HEK293 (cell line): ENCODE results near the gene TMEM106C.

Experiments used
- BCL11A ChIP-seq: fragments of 450-650 bp; formaldehyde crosslinking; IDR thresholded peaks from 2 replicates; pipeline ENCODE4 v1.5.1; 2016; ENCODE audit warnings: low read depth, missing biosample characterization, missing genetic modification characterization
- BCL6B ChIP-seq: fragments of 450-650 bp; formaldehyde crosslinking; IDR thresholded peaks from 2 replicates; pipeline ENCODE4 v1.5.1; 2017; ENCODE audit warnings: missing biosample characterization, missing genetic modification characterization
- GLIS1 ChIP-seq: fragments of 450-650 bp; formaldehyde crosslinking; IDR thresholded peaks from 2 replicates; pipeline ENCODE4 v1.5.1; 2016; ENCODE audit warnings: missing biosample characterization, missing genetic modification characterization
- KLF9 ChIP-seq: fragments of 450-650 bp; formaldehyde crosslinking; IDR thresholded peaks from 2 replicates; pipeline ENCODE4 v1.5.1; 2016; ENCODE audit warnings: missing biosample characterization, missing genetic modification characterization, low read depth
- RBAK ChIP-seq: fragments of 450-650 bp; formaldehyde crosslinking; IDR thresholded peaks from 2 replicates; pipeline ENCODE4 v1.5.1; 2016; ENCODE audit warnings: missing biosample characterization, missing genetic modification characterization
- SALL2 ChIP-seq: fragments of 450-650 bp; formaldehyde crosslinking; IDR thresholded peaks from 2 replicates; pipeline ENCODE4 v1.5.0; 2017; ENCODE audit warnings: missing biosample characterization, mild to moderate bottlenecking, missing genetic modification characterization, borderline replicate concordance
- SCRT2 ChIP-seq: fragments of 450-650 bp; formaldehyde crosslinking; IDR thresholded peaks from 2 replicates; pipeline ENCODE4 v1.5.1; 2016; ENCODE audit warnings: missing biosample characterization, missing genetic modification characterization
- YY1 ChIP-seq: fragments of 450-650 bp; formaldehyde crosslinking; IDR thresholded peaks from 2 replicates; pipeline ENCODE4 v1.5.1; 2018; ENCODE audit warnings: missing biosample characterization, missing genetic modification characterization
- ZBTB17 ChIP-seq: fragments of 450-650 bp; formaldehyde crosslinking; IDR thresholded peaks from 2 replicates; pipeline ENCODE4 v1.5.1; 2016; ENCODE audit warnings: missing biosample characterization, missing genetic modification characterization
- ZFHX2 ChIP-seq: fragments of 450-650 bp; formaldehyde crosslinking; conservative IDR thresholded peaks from 2 replicates; pipeline ENCODE4 v1.5.1; 2016; ENCODE audit warnings: missing biosample characterization, missing genetic modification characterization
- ZNF138 ChIP-seq: fragments of 450-650 bp; formaldehyde crosslinking; IDR thresholded peaks from 2 replicates; pipeline ENCODE4 v1.5.1; 2016; ENCODE audit warnings: missing biosample characterization, missing genetic modification characterization, borderline replicate concordance
- ZNF157 ChIP-seq: fragments of 450-650 bp; formaldehyde crosslinking; IDR thresholded peaks from 2 replicates; pipeline ENCODE4 v1.5.1; 2016; ENCODE audit warnings: missing biosample characterization, missing genetic modification characterization
- ZNF23 ChIP-seq: fragments of 450-650 bp; formaldehyde crosslinking; IDR thresholded peaks from 2 replicates; pipeline ENCODE4 v1.5.1; 2016; ENCODE audit warnings: missing biosample characterization, missing genetic modification characterization, borderline replicate concordance
- ZNF266 ChIP-seq: fragments of 450-650 bp; formaldehyde crosslinking; IDR thresholded peaks from 2 replicates; pipeline ENCODE4 v1.5.1; 2016; ENCODE audit warnings: missing biosample characterization, missing genetic modification characterization, low read depth
- ZNF274 ChIP-seq, 2 experiments: fragments of 200-500 bp in 1 of 2; fragments of 450-650 bp in 1 of 2; sonication (Bioruptor generic) in 1 of 2; formaldehyde crosslinking in 1 of 2; IDR thresholded peaks; 2 replicates each; pipeline versions ENCODE4 v1.5.1 to v1.6.1; 2014 to 2016; ENCODE audit warnings: borderline replicate concordance in 1 of 2, inconsistent platforms in 1 of 2, low read length in 1 of 2, missing biosample characterization in 1 of 2, missing genetic modification characterization in 1 of 2
- ZNF324 ChIP-seq: fragments of 450-650 bp; formaldehyde crosslinking; IDR thresholded peaks from 2 replicates; pipeline ENCODE4 v1.5.1; 2016; ENCODE audit warnings: missing biosample characterization, missing genetic modification characterization
- ZNF350 ChIP-seq: fragments of 450-650 bp; formaldehyde crosslinking; IDR thresholded peaks from 2 replicates; pipeline ENCODE4 v1.5.0; 2017; ENCODE audit warnings: missing biosample characterization, mild to moderate bottlenecking, missing genetic modification characterization
- ZNF37A ChIP-seq: fragments of 450-650 bp; IDR thresholded peaks from 2 replicates; pipeline ENCODE4 v1.5.1; 2018; ENCODE audit warnings: missing biosample characterization, missing genetic modification characterization
- ZNF501 ChIP-seq: fragments of 450-650 bp; formaldehyde crosslinking; IDR thresholded peaks from 2 replicates; pipeline ENCODE4 v1.5.1; 2016; ENCODE audit warnings: missing biosample characterization, missing genetic modification characterization
- ZNF580 ChIP-seq: fragments of 450-650 bp; formaldehyde crosslinking; IDR thresholded peaks from 2 replicates; pipeline ENCODE4 v1.5.1; 2016; ENCODE audit warnings: missing biosample characterization, missing genetic modification characterization
- ZNF621 ChIP-seq: fragments of 450-650 bp; formaldehyde crosslinking; IDR thresholded peaks from 2 replicates; pipeline ENCODE4 v1.5.1; 2017; ENCODE audit warnings: missing biosample characterization, missing genetic modification characterization
- ZNF624 ChIP-seq: fragments of 450-650 bp; formaldehyde crosslinking; IDR thresholded peaks from 2 replicates; pipeline ENCODE4 v1.5.1; 2017; ENCODE audit warnings: missing biosample characterization, missing genetic modification characterization
- ZNF707 ChIP-seq: fragments of 450-650 bp; formaldehyde crosslinking; IDR thresholded peaks from 2 replicates; pipeline ENCODE4 v1.5.1; 2016; ENCODE audit warnings: missing biosample characterization, missing genetic modification characterization
- ZNF76 ChIP-seq: fragments of 450-650 bp; formaldehyde crosslinking; IDR thresholded peaks from 2 replicates; pipeline ENCODE4; 2016; ENCODE audit warnings: low read depth, missing biosample characterization, missing genetic modification characterization, borderline replicate concordance
- ZNF792 ChIP-seq: fragments of 450-650 bp; formaldehyde crosslinking; IDR thresholded peaks from 2 replicates; pipeline ENCODE4 v1.5.1; 2016; ENCODE audit warnings: missing biosample characterization, missing genetic modification characterization
- ZSCAN16 ChIP-seq: fragments of 450-650 bp; formaldehyde crosslinking; IDR thresholded peaks from 2 replicates; pipeline ENCODE4 v1.5.1; 2016; ENCODE audit warnings: missing biosample characterization, missing genetic modification characterization
- ZSCAN4 ChIP-seq: fragments of 450-650 bp; formaldehyde crosslinking; IDR thresholded peaks from 2 replicates; pipeline ENCODE4 v1.5.1; 2017; ENCODE audit warnings: missing biosample characterization, missing genetic modification characterization
- ZXDB ChIP-seq: fragments of 450-650 bp; formaldehyde crosslinking; IDR thresholded peaks from 2 replicates; pipeline ENCODE4 v1.5.1; 2016; ENCODE audit warnings: missing biosample characterization, missing genetic modification characterization
- TF ChIP-seq, protein P1 (sequence below): fragments of 450-650 bp; formaldehyde crosslinking; IDR thresholded peaks from 2 replicates; pipeline ENCODE4 v1.5.1; 2016; ENCODE audit warnings: missing biosample characterization, missing genetic modification characterization
- TF ChIP-seq, protein P2 (sequence below): fragments of 450-650 bp; formaldehyde crosslinking; IDR thresholded peaks from 2 replicates; pipeline ENCODE4 v1.5.1; 2016; ENCODE audit warnings: missing biosample characterization, missing genetic modification characterization
- TF ChIP-seq, protein P3 (sequence below): fragments of 450-650 bp; formaldehyde crosslinking; IDR thresholded peaks from 2 replicates; pipeline ENCODE4 v1.5.1; 2016; ENCODE audit warnings: missing biosample characterization, missing genetic modification characterization

TMEM106C gene

DNA sequence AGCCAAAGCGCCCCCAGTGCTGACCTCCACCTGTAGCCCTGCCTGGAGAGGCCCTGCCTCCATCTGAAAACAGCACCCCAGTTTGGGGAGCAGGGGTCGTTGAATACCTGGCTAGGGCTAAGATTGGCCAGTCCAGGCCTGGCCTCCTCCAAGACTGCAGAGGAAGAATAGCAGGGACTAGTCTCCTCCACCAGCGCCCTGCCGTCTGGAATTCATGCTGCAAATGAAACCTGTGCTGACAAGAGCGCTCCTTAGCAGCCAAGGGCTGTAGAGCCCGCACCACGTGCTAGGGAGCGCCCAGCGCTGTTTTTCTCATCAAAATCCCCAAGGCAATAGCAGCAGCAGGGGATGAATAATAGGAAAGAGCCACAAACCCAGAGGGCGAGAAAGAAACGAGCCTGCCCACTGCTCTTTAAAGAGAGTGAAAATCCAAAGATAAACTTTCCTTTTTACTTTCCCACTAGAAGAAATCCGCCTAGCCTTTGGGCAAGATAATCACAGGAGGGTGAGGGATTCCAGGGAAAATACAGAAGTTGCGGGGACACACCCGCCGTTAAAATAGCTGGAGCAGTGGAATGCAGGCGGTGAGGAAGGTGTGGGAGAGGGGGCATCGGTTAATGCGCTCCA, 37.6 kb downstream of the TMEM106C start (continued):
- TF ChIP-seq SALL2 (tag by site-specific recombination): no peak
- TF ChIP-seq, protein P1, sequence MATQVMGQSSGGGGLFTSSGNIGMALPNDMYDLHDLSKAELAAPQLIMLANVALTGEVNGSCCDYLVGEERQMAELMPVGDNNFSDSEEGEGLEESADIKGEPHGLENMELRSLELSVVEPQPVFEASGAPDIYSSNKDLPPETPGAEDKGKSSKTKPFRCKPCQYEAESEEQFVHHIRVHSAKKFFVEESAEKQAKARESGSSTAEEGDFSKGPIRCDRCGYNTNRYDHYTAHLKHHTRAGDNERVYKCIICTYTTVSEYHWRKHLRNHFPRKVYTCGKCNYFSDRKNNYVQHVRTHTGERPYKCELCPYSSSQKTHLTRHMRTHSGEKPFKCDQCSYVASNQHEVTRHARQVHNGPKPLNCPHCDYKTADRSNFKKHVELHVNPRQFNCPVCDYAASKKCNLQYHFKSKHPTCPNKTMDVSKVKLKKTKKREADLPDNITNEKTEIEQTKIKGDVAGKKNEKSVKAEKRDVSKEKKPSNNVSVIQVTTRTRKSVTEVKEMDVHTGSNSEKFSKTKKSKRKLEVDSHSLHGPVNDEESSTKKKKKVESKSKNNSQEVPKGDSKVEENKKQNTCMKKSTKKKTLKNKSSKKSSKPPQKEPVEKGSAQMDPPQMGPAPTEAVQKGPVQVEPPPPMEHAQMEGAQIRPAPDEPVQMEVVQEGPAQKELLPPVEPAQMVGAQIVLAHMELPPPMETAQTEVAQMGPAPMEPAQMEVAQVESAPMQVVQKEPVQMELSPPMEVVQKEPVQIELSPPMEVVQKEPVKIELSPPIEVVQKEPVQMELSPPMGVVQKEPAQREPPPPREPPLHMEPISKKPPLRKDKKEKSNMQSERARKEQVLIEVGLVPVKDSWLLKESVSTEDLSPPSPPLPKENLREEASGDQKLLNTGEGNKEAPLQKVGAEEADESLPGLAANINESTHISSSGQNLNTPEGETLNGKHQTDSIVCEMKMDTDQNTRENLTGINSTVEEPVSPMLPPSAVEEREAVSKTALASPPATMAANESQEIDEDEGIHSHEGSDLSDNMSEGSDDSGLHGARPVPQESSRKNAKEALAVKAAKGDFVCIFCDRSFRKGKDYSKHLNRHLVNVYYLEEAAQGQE (tag by site-specific recombination): no peak
- no peak for TF ChIP-seq ZNF266 (tag by site-specific recombination)
- no peak for TF ChIP-seq ZNF76 (tag by site-specific recombination)
- no peak for TF ChIP-seq ZNF792 (tag by site-specific recombination)
- TF ChIP-seq ZNF138 (tag by site-specific recombination): no peak
- TF ChIP-seq ZNF501 (tag by site-specific recombination): 0 out of 2 replicates have a peak, but pooled peaks have one; percentile 7
- TF ChIP-seq ZNF157 (tag by site-specific recombination): no peak
- TF ChIP-seq YY1: no peak
- TF ChIP-seq ZFHX2: peak; percentile 55; the same call in 1 of the 2 replicates
- TF ChIP-seq ZSCAN4 (tag by site-specific recombination): no peak
- TF ChIP-seq ZNF707 (tag by site-specific recombination): no peak
- TF ChIP-seq, protein P2, sequence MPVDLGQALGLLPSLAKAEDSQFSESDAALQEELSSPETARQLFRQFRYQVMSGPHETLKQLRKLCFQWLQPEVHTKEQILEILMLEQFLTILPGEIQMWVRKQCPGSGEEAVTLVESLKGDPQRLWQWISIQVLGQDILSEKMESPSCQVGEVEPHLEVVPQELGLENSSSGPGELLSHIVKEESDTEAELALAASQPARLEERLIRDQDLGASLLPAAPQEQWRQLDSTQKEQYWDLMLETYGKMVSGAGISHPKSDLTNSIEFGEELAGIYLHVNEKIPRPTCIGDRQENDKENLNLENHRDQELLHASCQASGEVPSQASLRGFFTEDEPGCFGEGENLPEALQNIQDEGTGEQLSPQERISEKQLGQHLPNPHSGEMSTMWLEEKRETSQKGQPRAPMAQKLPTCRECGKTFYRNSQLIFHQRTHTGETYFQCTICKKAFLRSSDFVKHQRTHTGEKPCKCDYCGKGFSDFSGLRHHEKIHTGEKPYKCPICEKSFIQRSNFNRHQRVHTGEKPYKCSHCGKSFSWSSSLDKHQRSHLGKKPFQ: no peak
- TF ChIP-seq, protein P3, sequence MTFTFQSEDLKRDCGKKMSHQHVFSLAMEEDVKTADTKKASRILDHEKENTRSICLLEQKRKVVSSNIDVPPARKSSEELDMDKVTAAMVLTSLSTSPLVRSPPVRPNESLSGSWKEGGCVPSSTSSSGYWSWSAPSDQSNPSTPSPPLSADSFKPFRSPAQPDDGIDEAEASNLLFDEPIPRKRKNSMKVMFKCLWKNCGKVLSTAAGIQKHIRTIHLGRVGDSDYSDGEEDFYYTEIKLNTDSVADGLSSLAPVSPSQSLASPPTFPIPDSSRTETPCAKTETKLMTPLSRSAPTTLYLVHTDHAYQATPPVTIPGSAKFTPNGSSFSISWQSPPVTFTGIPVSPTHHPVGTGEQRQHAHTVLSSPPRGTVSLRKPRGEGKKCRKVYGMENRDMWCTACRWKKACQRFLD: no peak
- no peak for TF ChIP-seq ZNF350 (tag by site-specific recombination)
- no peak for TF ChIP-seq ZNF274 (IDR thresholded peaks at IDR 0.05; ENCODE audit: low read length)
- TF ChIP-seq ZNF274 (tag by site-specific recombination; IDR thresholded peaks at IDR 0.05; ENCODE audit: borderline replicate concordance): no peak
- TF ChIP-seq ZSCAN16 (tag by site-specific recombination): no peak
- no peak for TF ChIP-seq ZNF23 (tag by site-specific recombination)
- TF ChIP-seq BCL6B (tag by site-specific recombination): no peak
- TF ChIP-seq KLF9: no peak
- TF ChIP-seq SCRT2: peak; percentile 83
- no peak for TF ChIP-seq BCL11A (tag by site-specific recombination)
- TF ChIP-seq ZXDB (tag by site-specific recombination): no peak
- no peak for TF ChIP-seq ZNF37A (tag by site-specific recombination)
- TF ChIP-seq ZNF621 (tag by site-specific recombination): no peak
- no peak for TF ChIP-seq ZBTB17
- TF ChIP-seq GLIS1: no peak
- TF ChIP-seq ZNF324 (tag by site-specific recombination): no peak; the same call in 1 of the 2 replicates
- no peak for TF ChIP-seq ZNF580 (tag by site-specific recombination)
- no peak for TF ChIP-seq RBAK
- no peak for TF ChIP-seq ZNF624 (tag by site-specific recombination)
